IPS DF 4.7 (cell line): Measurements from ENCODE around the gene NAV2.

ENCODE experiments used
- DNase-seq: peaks from one replicate; pipeline ENCODE4 v3.0.0-alpha.2; 2013; ENCODE audit warnings: low spot score; ENCODE audit errors: extremely low read depth

NAV2 gene

DNA sequence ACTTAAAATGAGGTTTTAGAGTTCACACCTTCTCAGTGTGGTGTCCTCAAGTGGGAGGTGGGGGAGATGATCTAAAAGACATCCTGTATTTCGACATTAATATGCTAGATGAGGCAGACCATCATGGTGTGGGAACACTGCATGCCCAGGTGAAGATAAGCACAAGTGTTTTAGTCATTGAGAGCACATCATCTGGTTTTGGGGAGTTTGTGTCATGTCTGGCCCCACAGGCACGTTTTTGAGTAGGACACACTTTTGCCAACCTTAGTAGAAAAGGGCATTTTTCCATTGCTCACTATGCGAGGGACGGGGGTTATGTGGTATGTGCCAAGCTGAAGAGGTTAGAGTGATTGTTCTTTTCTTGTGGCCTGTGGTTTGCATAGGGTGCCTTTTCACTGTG lies 258.3 kb downstream of the NAV2 start:
- no peak for DNase-seq

DNA sequence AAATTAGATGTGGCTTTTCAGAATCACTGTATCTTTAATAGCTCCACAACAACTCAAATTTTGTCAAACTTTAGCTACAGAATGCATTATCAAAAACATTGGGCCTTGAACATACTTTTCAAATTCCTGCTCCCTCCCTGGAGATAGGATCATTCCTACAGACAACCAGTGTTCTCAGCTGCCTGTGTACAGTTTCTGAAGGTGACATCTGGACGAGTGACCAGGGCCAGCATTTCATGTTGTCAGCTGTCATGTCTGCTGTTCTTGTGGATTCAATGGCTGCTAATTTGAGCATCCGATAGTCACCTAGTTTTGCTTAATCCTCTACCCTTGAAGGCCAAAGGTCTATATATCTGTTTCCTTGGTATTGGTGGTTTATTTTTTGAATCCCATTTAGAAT lies 259.5 kb downstream of the NAV2 start:
- no peak for DNase-seq

DNA sequence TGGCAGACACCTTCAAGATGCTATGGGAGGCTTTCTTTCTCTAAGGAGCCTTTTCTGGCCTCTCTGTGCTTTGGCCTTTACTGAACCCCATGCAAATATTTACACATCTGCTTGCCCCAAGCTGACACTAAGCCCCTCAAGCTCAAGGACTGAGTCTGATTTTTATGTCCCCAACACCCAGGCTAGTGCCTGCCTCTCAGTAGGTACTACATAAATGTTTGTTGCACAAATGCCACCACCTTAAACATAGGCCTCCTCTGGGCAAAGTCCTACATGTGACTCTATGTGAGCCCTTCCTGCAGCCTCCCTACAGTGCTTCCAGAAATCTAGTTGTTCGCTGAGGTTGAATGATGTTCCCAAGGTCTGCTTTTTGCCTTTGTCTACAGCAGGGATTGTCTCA lies 260.0 kb downstream of the NAV2 start:
- DNase-seq, result no peak

DNA sequence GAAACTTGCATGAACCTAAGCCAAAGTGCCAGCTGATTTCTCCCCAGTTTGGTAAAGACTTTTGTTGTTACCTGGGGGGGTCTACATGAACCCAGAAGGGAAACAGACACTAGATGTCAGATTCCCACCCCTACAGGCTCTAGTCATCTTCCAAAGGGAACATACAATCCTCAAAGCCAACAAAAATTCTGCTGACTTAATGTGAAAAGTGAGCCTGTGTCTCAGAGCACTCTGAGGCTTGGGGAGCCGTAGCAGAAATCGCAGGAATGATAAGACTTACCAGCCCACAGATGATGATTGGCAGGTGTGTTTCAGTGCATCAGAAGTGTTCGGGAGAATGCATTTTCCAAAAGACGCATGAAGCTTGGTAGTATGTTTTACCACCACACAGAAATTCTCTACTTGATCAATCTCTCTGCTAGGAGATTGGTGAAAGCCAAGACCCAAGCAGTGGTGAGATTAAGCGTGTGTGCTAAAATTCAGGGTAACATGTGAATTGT lies 260.5 kb downstream of the NAV2 start:
- DNase-seq, result no peak

DNA sequence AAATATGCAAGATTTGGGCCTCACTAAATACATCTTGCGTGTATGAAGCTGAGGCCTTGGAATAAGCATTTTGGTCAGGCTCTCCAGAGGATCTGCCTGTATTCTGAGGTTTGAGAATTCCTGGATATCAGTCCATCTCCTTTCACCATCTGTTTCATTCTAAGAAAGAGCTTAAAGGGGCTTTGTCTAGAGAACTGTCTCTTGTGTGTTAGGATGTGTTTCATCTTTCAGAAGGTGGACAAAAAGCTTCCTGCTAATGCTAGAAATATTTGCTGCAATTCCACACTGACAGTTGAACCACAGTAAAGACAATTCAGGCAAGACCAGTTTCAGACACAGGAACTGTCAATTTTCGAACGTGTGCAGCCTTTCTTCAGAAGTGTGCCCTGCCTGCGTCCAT lies 262.2 kb downstream of the NAV2 start:
- DNase-seq, result no peak

DNA sequence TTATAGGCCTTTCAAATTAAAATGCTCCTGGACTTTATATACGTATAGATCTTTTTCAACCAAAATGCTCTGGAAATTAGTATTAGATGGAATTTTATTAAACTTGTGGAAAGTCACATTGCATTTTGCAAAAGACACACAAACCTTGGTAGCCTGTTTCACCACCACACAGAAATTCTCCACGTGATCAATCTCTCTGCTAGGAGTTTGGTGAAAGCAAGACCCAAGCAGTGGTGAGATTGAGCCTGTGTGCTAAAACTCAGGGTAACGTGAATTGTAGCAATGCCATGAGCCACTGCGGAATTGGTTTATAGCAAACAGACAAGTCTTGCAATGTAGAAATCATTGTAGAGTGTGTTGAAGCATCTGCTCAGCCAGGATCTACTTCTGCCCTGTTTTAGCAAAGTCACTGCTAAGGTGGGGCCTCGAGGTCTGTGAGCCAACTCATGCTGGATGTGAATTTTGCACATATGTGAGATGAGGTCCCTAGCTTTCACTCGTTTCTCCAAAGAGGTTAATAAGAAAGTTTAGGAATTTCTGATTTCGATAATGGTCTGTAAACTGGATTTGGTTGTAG lies 262.9 kb downstream of the NAV2 start:
- DNase-seq, result no peak

DNA sequence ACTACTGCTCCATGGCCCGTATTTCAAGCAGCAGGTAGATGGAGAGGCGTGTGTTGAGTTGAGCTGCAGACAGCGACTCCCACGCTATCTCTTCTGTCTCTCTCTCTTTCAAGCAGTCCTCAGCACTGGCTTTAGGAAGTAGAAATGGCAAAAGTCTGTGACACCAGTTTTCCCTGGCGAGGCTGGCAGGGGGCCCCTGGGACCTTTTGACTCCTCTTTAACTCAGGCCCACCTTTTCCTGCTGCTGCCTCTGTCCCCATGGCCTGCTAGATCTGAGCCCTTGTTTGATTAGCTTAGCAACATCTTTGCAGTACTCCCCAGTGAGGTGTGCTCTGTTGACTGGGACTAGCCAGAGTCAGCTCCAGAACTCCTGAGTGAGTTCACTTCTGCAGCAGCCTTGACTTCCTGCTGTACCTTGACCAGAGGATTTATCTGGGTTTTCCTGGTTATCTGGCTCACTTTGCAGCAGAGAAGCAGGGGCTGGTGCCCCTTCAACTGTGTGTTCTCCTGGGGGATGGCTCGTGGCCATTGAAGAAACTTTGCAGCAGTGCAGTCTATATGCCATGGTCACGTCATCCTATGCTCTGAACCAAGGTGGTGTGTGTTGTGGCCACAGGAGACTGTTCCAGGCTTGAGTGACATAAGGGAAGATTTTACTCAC lies 263.8 kb downstream of the NAV2 start:
- DNase-seq, result no peak

DNA sequence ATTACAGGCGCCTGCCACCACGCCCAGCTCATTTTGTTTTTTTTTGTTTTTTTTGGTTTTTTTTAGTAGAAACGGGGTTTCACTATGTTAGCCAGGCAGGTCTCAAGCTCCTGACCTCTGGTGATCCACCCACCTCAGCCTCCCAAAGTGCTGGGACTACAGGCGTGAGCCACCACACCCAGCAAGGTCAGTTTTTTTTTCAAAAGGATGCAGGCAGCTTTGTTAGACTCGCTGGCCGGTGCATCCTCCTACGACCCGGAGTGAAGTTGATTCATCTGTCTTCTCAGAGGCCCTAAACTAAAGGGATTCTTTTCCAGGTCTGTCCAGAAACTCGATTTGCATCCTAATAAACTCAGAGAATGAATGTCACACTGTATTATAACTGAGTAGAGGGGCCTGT lies 265.3 kb downstream of the NAV2 start:
- DNase-seq, result no peak

DNA sequence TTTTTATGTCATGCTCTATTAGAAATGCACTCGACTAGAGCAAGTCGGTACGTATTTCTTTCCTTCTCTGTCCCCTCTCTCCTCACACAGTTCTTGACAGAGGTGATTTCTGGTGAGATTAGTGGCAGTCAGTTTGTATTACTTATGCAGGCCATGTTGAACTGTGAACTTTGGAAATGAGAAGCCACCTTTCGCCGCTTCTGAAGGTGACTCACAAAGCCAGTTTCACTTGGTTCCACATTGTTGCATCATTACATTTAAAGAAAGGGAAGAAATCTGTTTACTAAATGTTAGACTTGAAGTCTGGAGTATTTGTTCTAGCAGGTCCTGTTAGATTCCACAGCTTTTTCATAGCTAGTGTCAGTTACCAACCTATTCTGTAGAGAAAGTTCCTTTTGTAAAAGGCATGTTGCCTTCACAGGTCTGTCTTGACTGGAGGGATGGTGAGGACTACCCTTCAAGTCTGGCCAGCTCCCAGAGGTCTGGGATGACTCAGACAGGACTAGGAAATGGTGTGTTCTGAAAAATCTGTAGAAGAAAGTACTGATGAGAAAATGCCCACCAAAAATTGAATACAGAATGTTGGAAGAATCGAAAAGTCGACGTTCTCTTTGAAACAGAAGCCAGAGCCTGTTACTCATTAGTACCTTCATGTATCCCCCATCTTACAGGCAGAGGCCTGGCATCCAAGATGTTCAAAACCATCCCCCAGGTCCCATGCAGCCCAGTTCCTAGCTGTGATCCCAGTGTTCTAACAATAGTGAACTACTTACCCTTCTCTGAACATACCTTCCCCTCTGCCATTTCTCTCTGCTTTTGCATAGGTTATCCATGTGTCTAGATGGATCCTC lies 266.3 kb downstream of the NAV2 start:
- no peak for DNase-seq

DNA sequence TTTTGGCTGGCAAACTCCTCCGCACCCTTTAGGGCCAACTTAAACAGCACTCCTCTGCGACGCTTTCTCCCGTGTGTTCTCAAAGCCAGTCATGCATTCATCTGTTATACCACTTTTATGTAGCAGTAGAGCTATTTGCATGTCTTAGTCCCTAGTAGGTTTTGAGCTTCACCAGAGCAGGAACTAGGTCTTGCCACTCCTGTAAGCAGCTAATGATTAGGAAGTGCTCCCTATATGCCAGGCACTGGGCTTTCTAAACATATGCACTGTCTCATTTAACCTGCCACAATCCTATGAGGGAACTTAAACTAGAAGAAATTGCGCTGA lies 266.8 kb downstream of the NAV2 start:
- no peak for DNase-seq

DNA sequence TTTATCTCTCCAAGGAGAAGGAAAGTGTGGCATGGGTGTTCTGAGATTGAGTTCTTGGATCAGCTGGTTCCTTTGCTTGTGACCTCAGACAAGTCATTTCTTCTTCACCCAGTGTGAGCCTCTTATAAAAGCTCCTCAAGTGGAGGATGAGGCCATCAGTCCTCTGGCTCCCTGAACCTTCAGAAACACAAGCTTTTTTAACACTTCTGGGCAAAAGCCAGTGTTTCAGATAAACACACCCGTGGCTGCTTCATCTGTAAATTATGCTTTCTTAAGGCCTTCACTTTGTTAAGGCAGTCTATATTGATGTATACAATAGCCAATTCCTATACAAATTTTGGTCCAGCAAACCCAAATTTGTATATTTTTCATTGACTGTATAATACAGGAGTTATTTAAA lies 267.8 kb downstream of the NAV2 start:
- DNase-seq, result no peak

DNA sequence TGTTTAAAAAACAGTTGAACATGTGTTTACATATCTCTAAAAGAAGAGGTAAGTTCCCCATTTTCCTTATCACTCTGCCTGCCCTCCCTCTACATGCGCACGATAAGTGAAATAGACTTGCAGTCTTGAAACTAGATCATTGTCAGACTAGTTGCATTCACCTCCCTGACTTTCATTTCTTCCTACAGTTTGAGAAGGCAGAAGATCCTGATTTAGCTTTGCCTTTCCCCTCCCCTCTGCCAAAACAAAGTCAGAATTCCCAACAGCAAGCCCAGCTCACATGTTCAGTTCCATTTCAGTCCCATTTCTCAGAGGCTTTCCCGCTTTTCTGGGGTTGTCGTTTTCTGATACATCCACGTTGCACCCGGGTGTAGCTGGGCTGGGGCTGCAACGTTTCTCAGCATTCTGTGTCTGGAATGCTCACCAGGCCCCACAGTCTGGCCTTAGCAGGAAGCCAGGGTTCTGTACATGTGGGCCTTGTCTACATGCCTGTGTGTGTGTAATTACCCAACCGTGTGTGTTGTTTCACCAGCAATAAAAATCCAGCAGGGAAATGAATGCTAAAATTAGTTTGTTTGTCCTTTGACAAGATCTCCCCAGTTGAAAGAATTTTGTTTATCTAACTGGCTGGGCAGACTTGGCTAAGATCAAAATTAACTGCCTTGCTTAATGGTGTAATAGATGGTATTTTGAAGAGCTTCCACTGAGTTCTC lies 268.5 kb downstream of the NAV2 start:
- no peak for DNase-seq

DNA sequence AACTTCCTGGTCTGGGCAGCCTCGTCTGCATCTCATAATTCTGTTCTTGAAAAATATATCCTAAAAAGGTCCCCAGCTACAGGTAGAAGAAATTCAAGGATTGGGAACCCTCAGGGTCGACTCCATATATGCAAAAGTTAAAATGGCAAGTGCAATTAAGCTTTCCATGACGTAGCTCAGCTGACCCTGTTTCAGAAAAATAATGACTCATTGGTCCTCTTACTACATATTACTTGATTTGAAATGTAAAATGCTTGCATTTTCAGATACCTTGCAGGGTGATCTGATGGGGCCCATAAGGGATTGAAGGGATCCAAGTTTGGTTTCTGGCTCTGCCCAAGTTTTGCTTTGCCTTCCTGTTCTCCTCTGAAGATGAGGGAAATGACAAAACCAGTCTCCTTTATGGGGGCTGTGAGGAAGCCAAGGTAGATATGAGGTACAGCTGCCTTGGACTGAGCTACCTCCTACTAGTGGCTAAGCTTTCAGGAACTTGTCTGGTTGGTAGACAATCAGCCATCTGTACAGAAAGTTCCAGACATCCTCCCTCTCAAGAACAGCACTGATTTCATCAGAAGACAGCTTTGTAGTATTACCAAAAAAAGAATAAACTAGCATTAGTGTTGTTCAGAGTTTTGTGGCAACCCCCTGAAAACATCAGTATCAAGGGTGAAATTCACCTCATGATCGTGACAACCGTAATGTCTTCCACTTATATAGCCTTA lies 270.3 kb downstream of the NAV2 start:
- no peak for DNase-seq

DNA sequence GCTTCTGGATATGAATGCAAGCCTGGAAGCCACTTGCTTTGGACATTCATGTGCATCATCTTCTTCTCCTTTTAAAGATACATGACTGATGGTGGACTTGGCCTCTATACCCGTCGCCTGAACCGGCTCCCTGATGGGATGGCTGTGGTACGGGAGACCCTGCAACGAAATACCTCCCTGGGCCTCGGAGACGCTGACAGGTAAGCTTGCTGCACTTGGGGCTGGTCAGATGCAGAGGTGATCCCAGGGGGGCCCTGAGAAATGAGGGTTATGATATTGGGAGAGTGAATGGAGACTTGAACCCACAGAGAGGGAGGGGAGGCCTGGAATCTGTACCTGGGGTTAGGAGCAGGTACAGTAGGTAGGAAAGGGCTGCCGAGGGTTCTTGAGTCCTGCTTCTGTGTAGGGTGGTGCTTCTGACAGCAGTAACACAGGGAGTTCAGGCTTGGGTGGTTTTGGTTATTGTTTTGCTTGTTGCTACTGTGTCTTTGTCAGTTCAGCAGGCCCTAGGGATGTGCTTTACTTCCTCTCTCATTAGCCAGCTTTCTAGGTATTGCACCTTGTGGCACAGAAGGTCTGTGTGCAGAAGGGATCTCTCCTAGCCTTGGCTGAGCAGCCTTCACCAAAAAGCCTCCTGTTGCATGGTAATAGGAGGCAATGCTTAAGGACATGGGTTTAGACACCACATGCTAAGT lies 271.6 kb downstream of the NAV2 start:
- DNase-seq, result no peak

DNA sequence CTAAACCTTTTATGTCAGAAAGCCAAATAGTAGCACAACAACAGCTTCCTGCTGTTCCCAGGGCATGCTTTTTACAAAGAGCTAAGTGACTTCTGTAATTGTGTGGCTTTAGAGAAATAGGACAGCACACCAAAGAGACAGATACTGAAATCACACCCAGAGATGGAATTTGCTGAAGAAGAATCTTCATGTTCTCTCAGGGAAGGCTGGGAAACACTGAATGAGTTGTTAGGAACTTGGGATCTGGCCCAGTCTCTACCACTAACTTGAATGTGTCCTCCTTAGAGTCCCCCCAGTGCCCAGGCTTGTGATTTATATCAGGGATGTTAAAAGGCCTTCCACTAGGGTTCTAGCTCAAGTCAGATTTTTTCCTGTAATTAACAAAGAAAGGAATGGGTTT lies 272.5 kb downstream of the NAV2 start:
- DNase-seq, result no peak

DNA sequence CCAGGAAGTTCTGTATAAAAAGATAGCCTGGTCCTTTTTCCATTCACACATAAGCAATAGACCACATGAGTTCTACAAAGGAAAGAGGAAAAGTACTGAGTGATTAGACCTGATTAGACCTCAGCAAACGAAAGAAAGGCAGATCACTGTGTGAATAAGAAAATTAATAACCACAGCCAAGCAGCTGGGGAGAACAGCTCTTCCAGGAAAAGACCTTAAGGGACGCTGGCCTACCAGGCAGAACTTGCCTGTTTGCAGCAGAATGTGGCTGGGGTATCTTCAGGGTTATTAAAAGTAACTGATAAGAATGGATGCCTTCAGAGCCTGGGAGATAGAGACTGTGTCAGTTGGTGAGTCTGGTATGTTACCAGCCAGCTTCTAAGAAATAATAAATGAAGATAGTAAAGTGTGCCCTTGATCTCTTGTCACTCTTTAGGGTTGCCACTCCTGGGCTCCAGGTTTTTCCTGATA lies 274.7 kb downstream of the NAV2 start:
- DNase-seq, result no peak

DNA sequence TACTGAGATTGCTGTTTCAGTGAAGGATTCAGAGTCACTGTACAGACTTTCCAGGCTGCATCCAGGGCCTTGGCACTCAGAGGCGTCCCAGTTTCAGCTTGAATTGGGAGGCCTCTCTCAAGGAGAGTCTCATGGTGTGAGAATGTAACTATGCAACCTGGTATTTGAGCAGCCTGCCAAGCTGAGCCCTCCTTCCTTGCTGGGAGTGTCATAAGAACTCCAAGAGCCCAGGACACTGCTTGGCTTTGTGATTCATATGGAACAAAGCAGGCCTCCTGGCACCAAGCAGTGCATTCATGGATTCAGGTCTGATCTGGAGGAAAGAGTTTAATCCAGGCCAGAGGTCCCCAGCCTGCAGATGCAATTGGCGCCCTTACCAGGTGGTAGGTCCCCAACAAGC lies 276.0 kb downstream of the NAV2 start:
- no peak for DNase-seq

DNA sequence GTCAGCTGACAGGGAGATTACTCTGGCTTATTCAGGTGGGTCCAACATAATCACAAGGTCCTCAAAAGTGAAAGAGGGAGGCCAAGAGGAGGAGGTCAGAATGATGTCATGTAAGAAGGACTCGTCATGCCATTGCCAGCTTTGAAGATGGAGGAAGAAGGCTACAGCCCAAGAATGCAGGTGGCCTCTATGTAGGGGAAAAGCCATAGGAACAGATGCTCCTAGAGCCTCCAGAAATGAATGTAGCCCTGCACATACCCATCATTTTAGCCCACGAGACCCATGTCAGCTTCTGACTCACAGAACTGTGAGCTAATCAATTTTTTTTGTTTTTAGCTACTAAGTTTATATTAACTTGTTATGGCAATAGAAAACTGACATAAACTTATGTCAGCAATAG lies 276.6 kb downstream of the NAV2 start:
- no peak for DNase-seq

DNA sequence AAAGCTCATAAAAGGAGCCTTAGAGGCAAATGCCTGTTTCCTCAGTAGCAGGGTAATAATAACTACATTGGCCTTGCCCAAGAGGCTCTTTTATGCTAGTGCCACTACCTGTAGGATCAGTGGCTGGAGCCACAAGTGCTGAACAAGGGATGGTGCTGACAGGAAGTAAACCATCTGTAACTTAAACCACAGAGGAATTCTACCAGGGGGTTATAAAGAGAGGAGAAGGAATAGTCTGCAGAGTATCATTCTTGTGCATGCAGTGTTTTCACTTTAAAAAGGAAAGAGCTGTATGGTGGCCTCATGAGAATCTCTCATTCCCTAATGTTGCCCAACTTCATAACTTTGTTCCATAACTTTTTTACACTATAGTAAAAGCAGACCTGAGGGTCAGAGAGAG lies 279.5 kb downstream of the NAV2 start:
- no peak for DNase-seq

DNA sequence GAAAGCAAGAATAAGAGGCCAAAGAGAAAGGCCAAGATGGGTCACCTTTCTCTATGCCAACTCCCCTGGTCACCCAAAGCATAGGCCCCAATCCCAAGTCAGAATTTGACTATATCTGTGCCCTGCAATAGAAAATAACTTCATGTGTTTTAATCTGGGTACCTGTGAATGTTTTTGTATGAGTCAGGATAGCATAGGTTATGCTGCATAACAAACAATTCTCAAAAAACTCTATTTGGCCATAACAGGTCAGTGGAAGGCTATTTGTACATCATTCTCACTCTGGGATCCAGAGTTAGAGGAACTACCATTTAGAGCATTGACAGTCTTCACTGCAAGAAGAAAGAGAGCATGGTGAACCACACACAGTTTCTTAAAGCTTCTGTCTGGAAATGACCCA lies 280.4 kb downstream of the NAV2 start:
- DNase-seq, result no peak

DNA sequence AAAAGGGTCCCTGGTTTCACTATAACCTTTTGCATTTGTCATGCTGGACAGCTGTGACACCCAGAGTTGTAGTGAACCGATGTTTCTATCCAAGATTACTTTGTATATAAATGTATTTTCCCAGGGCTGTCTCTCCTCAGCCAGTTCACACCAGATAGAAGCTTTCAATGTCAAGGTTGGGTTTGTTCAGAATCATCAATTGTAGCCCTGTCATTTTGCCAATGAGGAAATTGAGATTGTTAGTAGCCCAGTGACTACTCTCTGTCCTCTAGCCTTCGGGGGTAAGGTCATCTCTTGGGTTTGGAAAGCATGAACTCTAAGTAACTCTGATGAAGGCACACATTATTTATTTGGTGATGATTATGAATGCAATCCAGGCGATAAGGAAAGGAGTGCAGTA lies 282.0 kb downstream of the NAV2 start:
- no peak for DNase-seq
